ENCODE measurements around the gene NDUFB10. TPM values are rescaled to one million over a fixed set of nuclear protein-coding genes. Genes with fewer than 3 reads are reported as not detected.

The NDUFB10 gene
- total and polyA plus RNA-seq, 8 donors, result 28.6 to 285 (median 92.9) TPM

DNA sequence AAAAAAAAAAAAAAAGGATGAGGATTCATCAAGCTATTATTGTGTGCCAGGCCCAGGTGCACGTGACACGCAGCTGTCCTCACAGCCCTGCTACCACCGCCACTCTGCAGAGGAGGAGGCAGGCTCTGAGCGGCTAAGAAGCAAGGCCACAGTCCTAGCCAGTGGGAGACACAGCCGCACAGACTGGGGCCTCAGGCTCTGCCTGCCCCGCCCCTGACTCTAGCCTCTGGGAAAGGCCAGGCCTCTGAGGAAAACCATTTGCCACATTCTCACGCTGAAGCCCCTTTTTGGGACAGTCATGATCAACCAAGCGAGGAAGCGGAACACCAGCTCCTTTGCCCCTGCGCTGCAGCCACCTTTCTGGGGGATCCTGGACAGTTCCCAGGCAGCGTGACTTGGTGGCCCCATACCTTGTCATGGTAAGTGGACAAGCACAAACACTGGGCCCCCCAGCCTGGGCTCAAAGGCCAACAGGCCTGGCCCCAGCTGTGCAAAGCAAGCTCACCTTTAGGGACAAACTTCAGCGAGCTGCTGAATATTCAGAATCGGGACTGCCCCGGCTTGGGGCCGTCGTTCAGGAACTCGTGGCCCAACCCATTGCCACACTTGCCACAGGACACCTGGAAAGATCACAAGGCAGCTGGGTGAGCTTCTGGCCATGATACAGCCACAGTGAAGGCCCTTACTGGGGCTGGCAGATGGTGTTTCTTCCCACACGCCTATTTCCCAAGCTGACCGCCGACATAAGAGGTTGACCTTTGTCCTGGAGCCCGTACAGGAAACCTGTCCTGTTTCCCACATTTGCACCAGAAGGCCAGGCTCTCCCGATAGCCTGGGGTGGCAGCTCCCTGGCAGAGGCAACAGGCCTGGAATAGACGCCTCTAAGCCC, 18.8 kb upstream of the NDUFB10 start:
- WGBS, 5 donors, result 73 to 88% (median 87%) methylated on average over 23 of the region's 23 CpGs
- peak overlapping the region in 2 of 4 donors; percentile 78 to 94 for H3K4me3 ChIP-seq

GRCh38 chr16:1941162-1942046, 17.9 kb upstream of the NDUFB10 start:
- H3K4me3 ChIP-seq, result peak overlapping the region; percentile 74 to 94 (median 86)
- TF ChIP-seq POLR2A (IDR thresholded peaks at IDR 0.05) (no peak), CTCF (IDR thresholded peaks at IDR 0.05) (no peak), EP300 (IDR thresholded peaks at IDR 0.05) (no peak), POLR2AphosphoS5 (IDR thresholded peaks at IDR 0.05) (no peak)
- intact Hi-C loops (cut with DNase I; ENCODE audit: low total_unique reads), result no loop called here
- DNase-seq, result no peak
- no peaks in the 10 kb centered on the region for H3K27me3 ChIP-seq
- 78 to 88% (median 85%) methylated on average over 22 to 30 of the region's 30 CpGs for WGBS, 5 donors
- no peaks in the 10 kb centered on the region for H3K9me3 ChIP-seq
- H3K36me3 ChIP-seq, result peaks cover 30 to 47% (median 46%) of the 10 kb centered on the region in 4 donors
- H3K4me1 ChIP-seq, result peaks cover 19 to 45% (median 29%) of the 10 kb centered on the region in 4 donors
- peak overlapping the region in 4 of 5 donors; percentile 78 to 91 (median 90) for H3K27ac ChIP-seq

More for the DNA sequence above, 18.8 kb upstream of the NDUFB10 start:
- Histone ChIP-seq H3K36me3 (peaks cover 30 to 47% (median 46%) of the 10 kb centered on the region in 4 donors), H3K27me3 (no peaks in the 10 kb centered on the region), H3K9me3 (no peaks in the 10 kb centered on the region), H3K4me1 (peaks cover 19 to 49% (median 29%) of the 10 kb centered on the region in 4 donors), H3K27ac (peak overlapping the region in 2 of 5 donors; percentile 43 to 91)
- intact Hi-C loops (cut with DNase I; ENCODE audit: low total_unique reads), result no loop called here
- TF ChIP-seq EP300 (IDR thresholded peaks at IDR 0.05) (no peak), POLR2A (IDR thresholded peaks at IDR 0.05) (no peak), POLR2AphosphoS5 (IDR thresholded peaks at IDR 0.05) (no peak), CTCF (IDR thresholded peaks at IDR 0.05) (no peak)
- DNase-seq, result peak in 1 of 2 donors; percentile 53

DNA sequence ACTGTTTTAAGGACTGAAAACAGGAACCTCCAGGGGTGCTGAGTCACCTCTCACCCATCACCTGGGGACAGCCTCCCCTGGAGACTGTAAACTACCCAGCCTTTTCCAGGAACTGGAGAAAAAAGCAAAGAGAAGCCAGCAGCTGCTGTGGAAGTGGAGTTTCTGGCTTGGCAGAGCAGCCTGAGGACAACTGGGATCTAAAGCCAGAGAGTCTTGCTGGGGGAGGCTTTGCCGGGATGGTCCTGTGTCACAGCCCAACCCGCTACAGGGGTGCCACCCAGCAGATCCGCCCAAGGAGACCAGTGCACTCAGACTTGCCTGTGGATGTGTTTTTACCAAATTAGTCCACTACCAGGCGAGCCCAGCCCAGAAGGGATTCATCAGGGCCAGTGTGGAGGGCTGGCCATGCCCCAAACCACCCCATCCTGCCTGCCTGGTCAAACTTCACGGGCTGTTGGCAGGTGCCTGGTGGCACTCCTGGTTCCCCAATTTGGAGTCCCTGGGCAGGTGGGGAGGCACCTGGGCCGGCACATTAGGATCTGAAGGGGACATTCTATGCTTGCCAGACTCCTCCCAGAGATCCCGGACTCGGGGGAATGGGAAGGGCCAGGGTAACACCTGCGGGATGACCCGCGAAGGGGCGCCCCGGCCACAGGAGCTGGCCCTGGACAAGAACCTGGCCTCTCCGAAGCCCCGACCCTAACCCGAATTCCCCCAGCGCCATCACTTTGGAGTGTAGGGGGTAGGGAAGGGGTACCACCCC, 17.1 kb upstream of the NDUFB10 start:
- intact Hi-C loops (cut with DNase I; ENCODE audit: low total_unique reads), result no loop called here
- H3K36me3 ChIP-seq, result peaks cover 30 to 41% (median 40%) of the 10 kb centered on the region in 4 donors
- peak in 1 of 2 donors; percentile 49 for DNase-seq
- no peak for TF ChIP-seq POLR2AphosphoS5 (IDR thresholded peaks at IDR 0.05)
- TF ChIP-seq POLR2A (IDR thresholded peaks at IDR 0.05), result no peak
- TF ChIP-seq EP300 (IDR thresholded peaks at IDR 0.05), result no peak
- no peak for TF ChIP-seq CTCF (IDR thresholded peaks at IDR 0.05)
- H3K4me3 ChIP-seq, result peak overlapping the region; percentile 74 to 94 (median 86)
- H3K4me1 ChIP-seq, result peaks cover 19 to 45% (median 29%) of the 10 kb centered on the region in 4 donors
- H3K9me3 ChIP-seq, result no peaks in the 10 kb centered on the region
- peak overlapping the region; percentile 69 to 91 (median 88) for H3K27ac ChIP-seq
- H3K27me3 ChIP-seq, result no peaks in the 10 kb centered on the region
- WGBS, 5 donors, result 10 to 15% (median 12%) methylated on average over 14 to 17 of the region's 17 CpGs
